Heart right ventricle (tissue), 16 donors: ENCODE data around the gene SIGLEC5. TPM values are rescaled to one million over a fixed set of nuclear protein-coding genes. Genes with fewer than 3 reads are reported as not detected.

Experiments used
- ATAC-seq, 8 donors: fragments of 200-7000 bp; cut with Tn5 transposase; one replicate each; pipeline ENCODE4 v1.9.1; 2020; ENCODE audit warnings: mild to moderate bottlenecking in 8 of 8, moderate library complexity in 8 of 8, moderate number of reproducible peaks in 1 of 8
- DNase-seq, 2 donors: peaks; one replicate each; pipeline ENCODE4 v3.0.0-alpha.2; 2020
- H3K27ac ChIP-seq, 10 donors: fragments of 200-600 bp; sonication (generic) in 2 of 10; one replicate each; pipeline versions ENCODE4 v1.5.0 to v1.8.0; 2020 to 2022; ENCODE audit warnings: mild to moderate bottlenecking in 3 of 10
- H3K27me3 ChIP-seq, 7 donors: fragments of 200-600 bp; one replicate each; pipeline ENCODE4 v1.8.0; 2021 to 2022; ENCODE audit warnings: mild to moderate bottlenecking in 2 of 7
- H3K36me3 ChIP-seq, 9 donors: fragments of 200-600 bp; sonication (generic) in 1 of 9; one replicate each; pipeline versions ENCODE4 v1.5.0 to v1.8.0; 2020 to 2022; ENCODE audit warnings: mild to moderate bottlenecking in 2 of 9
- H3K4me1 ChIP-seq, 9 donors: fragments of 200-600 bp; sonication (generic) in 1 of 9; one replicate each; pipeline versions ENCODE4 v1.5.0 to v1.8.0; 2020 to 2022; ENCODE audit warnings: mild to moderate bottlenecking in 4 of 9
- H3K4me3 ChIP-seq, 10 donors: fragments of 200-600 bp; sonication (generic) in 2 of 10; one replicate each; pipeline versions ENCODE4 v1.5.0 to v1.8.0; 2020 to 2022; ENCODE audit warnings: mild to moderate bottlenecking in 7 of 10, moderate library complexity in 2 of 10
- H3K9me3 ChIP-seq, 11 donors: fragments of 200-600 bp in 10 of 11; sonication (generic) in 2 of 11; one replicate each; pipeline versions ENCODE4 v1.5.0 to v1.8.0; 2013 to 2022; ENCODE audit warnings: mild to moderate bottlenecking in 2 of 11, control low read depth in 1 of 11, moderate library complexity in 1 of 11
- WGBS, 2 donors: extraction: QIAGEN DNeasy Blood & Tissue Kit; methylation state at CpG; one replicate each; pipeline ENCODE4 v1.1.7; 2013; ENCODE audit warnings: inconsistent platforms in 1 of 2; 5-methylcytosine and 5-hydroxymethylcytosine counted together
- intact Hi-C, 10 donors: fragments of 100-400 bp; cut with DNase I; formaldehyde crosslinking; loops; one replicate each; pipeline versions ENCODE4 v1.11.1 to v1.14.2; 2022
- polyA plus RNA-seq, 2 donors: library from polyadenylated mRNA; stranded (reverse); fragments of 200-250 nt; gene quantifications; one replicate each; pipeline ENCODE4 v1.2.3, GENCODE V29; 2013
- total RNA-seq, 10 donors: library from RNA; stranded (reverse); fragmentation: NEBNext Ultra II Directional in 3 of 10; extraction: Animal tissue kit (Norgen Biotek cat#: 25700) in 3 of 10; gene quantifications; one replicate each; pipeline versions ENCODE4 v1.2.1 to v1.2.4, GENCODE V29; 2021 to 2023
- TF ChIP-seq, protein P1 (sequence below), 9 donors: fragments of 200-600 bp; sonication (generic) in 2 of 9; IDR thresholded peaks; one replicate each; pipeline versions ENCODE4 v1.5.0 to v1.8.0; 2021 to 2022; ENCODE audit warnings: antibody characterized with exemption in 9 of 9, mild to moderate bottlenecking in 5 of 9, moderate library complexity in 1 of 9
- donor health status: Arrhythmogenic right ventricular cardiomyopathy.
- donor health status: ischemic (EF 13 %, LVEDD 7.1; RV severe dilation, severe dysfunction).
- donor health status: healthy with polysubstance abuse.
- donor health status: DM: no; HTN: yes; CAD: no.
- donor health status: DM: no; HTN: no; CAD: no.
- donor health status: ischemic (EF 25% LVEDD 6.9; RV normal size, moderate dysfunction).
- donor health status: ischemic (EF 25% LVEDD 5.7; RV mildly dilated, moderate dysfunction).
- donor health status: healthy.
- donor health status: DM: yes; HTN: yes; CAD: no.
- donor health status: Ischemic cardiomyopathy.
- donor health status: ischemic (EF 35%, LVEDD 5.7; RV mildly dilated, moderate dysfunction).
- donor health status: nonischemic (EF 11% LVEDD 7.7; RV severe dilation, severe dysfunction).
- donor health status: DM: yes; HTN: yes; CAD: no.
- donor health status: PGD.
- donor health status: ischemic (EF 29% LVEDD 5.4; RV normal size, mild dysfunction).
- donor health status: nonischemic (EF 23%, LVEDD 6.1; RV moderate dilation, normal function).

Gene SIGLEC5
- total and polyA plus RNA-seq, 12 donors: 0.01 to 1.2 (median 0.34) TPM; not detected in 4

DNA sequence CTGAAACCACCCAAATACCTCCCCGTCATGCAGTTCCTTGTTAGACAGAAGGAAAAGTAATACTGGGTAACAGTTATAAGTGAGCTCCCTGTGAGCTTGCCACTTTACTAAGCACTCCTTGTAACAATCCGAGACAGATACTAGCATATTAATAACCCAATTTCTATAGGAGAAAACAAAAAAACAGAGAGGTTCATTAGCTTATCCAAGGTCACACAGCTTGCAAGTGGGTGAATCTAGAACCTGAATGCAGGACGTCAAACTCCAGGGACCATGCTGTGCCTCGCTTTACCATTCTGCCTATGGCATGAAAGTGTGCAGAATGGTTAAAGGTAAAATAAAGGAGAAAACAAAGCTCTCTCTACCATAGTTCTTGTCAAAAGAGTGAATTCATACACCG lies 15.4 kb downstream of the SIGLEC5 start:
- no peaks in the 10 kb centered on the region for H3K4me1 ChIP-seq
- H3K36me3 ChIP-seq: no peaks in the 10 kb centered on the region
- peaks cover 0 to 6% (median 0%) of the 10 kb centered on the region in 11 donors for H3K9me3 ChIP-seq
- WGBS, 2 donors: 57% methylated on average over 5 of the region's 5 CpGs
- DNase-seq (no peak), ATAC-seq (no peak)
- H3K27ac ChIP-seq: no peak overlapping the region
- no peak overlapping the region for H3K4me3 ChIP-seq
- H3K27me3 ChIP-seq: peaks cover 0 to 55% (median 40%) of the 10 kb centered on the region in 7 donors
- TF ChIP-seq, protein P1, sequence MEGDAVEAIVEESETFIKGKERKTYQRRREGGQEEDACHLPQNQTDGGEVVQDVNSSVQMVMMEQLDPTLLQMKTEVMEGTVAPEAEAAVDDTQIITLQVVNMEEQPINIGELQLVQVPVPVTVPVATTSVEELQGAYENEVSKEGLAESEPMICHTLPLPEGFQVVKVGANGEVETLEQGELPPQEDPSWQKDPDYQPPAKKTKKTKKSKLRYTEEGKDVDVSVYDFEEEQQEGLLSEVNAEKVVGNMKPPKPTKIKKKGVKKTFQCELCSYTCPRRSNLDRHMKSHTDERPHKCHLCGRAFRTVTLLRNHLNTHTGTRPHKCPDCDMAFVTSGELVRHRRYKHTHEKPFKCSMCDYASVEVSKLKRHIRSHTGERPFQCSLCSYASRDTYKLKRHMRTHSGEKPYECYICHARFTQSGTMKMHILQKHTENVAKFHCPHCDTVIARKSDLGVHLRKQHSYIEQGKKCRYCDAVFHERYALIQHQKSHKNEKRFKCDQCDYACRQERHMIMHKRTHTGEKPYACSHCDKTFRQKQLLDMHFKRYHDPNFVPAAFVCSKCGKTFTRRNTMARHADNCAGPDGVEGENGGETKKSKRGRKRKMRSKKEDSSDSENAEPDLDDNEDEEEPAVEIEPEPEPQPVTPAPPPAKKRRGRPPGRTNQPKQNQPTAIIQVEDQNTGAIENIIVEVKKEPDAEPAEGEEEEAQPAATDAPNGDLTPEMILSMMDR (IDR thresholded peaks at IDR 0.05): no peak
- intact Hi-C loops: no loop called here

DNA sequence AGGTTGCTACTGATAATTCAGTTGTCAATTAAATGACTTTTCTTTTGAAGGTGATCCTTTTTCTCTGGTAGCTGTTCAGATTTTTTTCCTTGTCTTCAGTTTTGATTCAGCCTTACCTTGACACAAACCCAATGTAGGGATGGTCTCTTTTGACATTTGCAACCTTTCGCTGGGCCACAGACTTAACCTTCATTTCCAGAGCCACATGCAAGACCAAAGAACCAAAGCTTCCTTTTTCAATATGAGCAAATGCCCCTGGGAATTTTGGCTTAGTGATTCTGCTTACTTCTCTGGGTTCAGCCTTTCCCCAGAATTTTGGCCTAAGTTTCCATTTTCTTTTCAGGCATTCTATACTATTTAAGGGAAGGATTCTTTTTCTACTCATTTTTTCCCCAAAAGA lies 19.6 kb downstream of the SIGLEC5 start:
- TF ChIP-seq, protein P1 (IDR thresholded peaks at IDR 0.05): no peak
- H3K4me1 ChIP-seq: no peaks in the 10 kb centered on the region
- no peak overlapping the region for H3K4me3 ChIP-seq
- no peak for ATAC-seq
- peaks cover 0 to 40% (median 30%) of the 10 kb centered on the region in 7 donors for H3K27me3 ChIP-seq
- intact Hi-C loops: no loop called here
- H3K36me3 ChIP-seq: no peaks in the 10 kb centered on the region
- peaks cover 0 to 6% (median 0%) of the 10 kb centered on the region in 11 donors for H3K9me3 ChIP-seq
- no peak overlapping the region for H3K27ac ChIP-seq
- 83 to 85% methylated on average over 1 of the region's 1 CpG for whole genome bisulfite sequencing, 2 donors
- DNase-seq: no peak

DNA sequence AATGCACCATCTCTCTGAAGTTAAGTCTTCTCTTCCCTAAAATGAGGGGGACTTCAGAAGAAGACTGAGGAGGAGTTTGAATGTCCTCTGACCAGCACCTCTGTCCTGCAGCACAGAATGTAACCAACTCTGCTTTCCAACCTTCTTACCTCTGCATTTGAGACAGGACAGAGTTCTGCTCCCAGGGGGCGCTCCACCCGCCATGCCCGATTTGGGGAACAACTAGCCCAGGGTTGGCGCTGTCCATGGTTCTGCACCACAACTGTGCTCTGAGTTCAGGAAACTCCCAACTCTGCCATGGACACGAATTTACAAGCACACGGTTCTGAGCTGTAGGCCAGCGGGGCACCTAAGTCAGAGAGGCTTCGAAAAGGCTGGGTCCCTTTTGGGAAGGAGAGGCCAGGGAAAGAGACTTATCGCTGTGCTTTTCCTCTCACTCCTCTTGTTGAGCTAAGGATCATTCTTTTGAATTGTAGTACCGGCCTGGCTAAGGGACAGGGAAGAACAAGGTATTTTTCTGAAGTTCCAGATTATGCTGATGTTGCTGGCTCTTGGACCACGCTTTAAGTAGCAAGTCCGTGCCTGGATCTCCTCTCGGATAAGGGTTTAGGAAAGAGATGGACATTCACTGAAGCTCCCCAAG lies 22.2 kb downstream of the SIGLEC5 start:
- intact Hi-C loops: loop anchor here in 1 of 10 donors (5.0 kb wide), 1 partner anchor 49 kb away; no protein-coding TSS in a partner anchor
- WGBS, 2 donors: 18 to 21% methylated on average over 13 of the region's 13 CpGs
- H3K36me3 ChIP-seq: no peaks in the 10 kb centered on the region
- peak in 7 of 8 donors; percentile 39 to 75 (median 61) for ATAC-seq
- no peak overlapping the region for H3K4me3 ChIP-seq
- peaks cover 0 to 20% (median 8%) of the 10 kb centered on the region in 7 donors for H3K27me3 ChIP-seq
- TF ChIP-seq, protein P1 (IDR thresholded peaks at IDR 0.05): peak; percentile 15 to 74 (median 55)
- no peaks in the 10 kb centered on the region for H3K4me1 ChIP-seq
- DNase-seq: peak; percentile 74 to 76
- H3K27ac ChIP-seq: no peak overlapping the region
- H3K9me3 ChIP-seq: peaks cover 0 to 4% (median 0%) of the 10 kb centered on the region in 11 donors

DNA sequence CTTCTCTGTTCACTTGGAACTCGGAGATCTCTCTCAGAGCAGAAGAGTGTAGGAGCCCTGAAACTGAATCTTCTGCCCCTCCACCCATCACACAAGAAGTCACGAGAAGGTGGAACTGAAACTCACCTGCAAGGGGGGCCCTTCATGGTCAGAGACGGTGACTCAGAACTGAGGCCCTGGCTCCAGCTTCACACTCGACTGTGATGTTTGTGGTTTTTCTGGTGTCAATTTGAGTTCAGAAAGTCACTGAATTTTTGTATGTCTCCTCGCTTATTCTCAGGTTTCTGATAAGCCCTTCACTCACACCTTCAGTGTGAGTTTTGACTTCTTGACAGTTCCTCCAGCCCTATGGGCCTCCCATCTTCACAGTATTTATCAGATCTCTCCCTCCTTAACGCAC lies 23.1 kb downstream of the SIGLEC5 start:
- Histone ChIP-seq H3K9me3 (no peaks in the 10 kb centered on the region), H3K27me3 (peaks cover 0 to 18% (median 8%) of the 10 kb centered on the region in 7 donors), H3K4me3 (no peak overlapping the region), H3K4me1 (no peaks in the 10 kb centered on the region), H3K27ac (no peak overlapping the region), H3K36me3 (no peaks in the 10 kb centered on the region)
- DNase-seq (no peak), ATAC-seq (no peak)
- TF ChIP-seq, protein P1 (IDR thresholded peaks at IDR 0.05): no peak
- 61 to 63% methylated on average over 6 of the region's 6 CpGs for WGBS, 2 donors
- intact Hi-C loops: loop anchor here in 1 of 10 donors (5.0 kb wide), 1 partner anchor 50 kb away; no protein-coding TSS in a partner anchor
